Measurements from ENCODE around the gene TULP4.
"Not testable (repeated sequence)": the region's sequence is repeated elsewhere in the genome, so short reads cannot be mapped to it uniquely, and the experiment has no call there.

TULP4 gene

DNA sequence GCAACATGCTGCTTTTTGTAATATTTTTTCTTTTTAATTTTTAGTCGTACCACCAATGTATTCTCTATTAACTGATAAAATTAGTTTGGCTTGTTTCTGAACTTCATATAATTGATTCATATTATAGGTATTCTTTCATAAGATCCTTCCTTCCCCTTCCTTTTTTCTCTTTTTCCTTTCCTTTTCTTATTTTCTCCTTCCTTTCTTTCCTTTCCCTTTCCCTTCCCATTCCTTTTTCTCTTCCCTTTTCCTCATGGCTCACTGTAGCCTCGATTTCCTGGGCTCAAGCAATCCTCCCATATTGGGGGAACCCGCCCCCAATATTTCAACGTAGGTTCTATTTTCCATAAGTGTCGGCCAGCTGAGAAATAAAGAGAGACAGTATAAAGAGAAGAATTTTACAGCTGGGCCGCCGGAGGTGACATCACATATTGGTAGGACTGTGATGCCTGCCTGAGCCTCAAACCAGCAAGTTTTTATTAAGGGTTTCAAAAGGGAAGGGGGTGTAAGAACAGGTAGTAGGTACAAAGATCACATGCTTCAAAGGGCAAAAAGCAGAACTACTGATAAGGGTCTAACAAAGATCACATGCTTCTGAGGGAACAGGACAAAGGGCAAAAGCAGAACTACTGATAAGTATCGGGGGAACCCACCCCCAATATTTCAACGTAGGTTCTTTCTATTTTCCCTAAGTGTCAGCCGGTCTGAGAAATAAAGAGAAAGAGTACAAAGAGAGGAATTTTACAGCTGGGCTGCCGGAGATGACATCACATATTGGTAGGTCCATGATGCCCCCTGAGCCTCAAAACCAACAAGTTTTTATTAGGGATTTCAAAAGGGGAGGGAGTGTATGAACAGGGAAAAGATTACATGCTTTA, 16.1 kb upstream of the TULP4 start:
- not testable (repeated sequence) for DNase-seq (ENCODE audit: low read depth)

DNA sequence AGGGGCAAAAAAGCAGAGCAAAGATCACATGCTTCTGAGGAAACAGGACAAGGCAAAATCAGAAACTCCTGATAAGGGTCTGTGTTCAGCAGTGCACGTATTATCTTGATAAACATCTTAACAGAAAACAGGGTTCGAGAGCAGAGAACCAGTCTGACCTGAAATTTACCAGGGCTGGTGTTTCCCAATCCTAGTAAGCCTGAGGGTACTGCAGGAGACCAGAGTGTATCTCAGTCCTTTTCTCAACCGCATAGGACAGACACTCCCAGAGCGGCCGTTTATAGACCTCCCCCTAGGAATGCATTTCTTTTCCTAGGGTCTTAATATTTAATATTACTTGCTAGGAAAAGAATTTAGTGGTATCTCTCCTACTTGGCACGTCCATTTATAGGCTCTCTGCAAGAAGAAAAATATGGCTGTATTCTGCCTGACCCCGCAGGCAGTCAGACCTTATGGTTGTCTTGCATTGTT, 15.4 kb upstream of the TULP4 start:
- DNase-seq (ENCODE audit: low read depth): not testable (repeated sequence)

DNA sequence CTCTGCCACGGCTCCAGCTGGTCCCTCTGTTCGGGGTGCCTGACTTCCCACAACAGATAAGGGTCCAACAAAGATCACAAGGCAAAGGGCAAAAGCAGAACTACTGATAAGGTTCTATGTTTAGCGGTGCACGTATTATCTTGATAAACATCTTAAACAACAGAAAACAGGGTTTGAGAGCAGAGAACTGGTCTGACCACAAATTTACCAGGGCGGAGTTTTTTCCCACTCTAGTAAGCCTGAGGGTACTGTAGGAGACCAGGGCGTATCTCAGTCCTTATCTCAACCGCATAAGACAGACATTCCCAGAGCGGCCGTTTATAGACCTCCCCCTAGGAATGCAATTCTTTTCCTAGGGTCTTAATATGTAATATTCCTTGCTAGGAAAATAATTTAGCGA, 14.6 kb upstream of the TULP4 start:
- not testable (repeated sequence) for DNase-seq (ENCODE audit: low read depth)

DNA sequence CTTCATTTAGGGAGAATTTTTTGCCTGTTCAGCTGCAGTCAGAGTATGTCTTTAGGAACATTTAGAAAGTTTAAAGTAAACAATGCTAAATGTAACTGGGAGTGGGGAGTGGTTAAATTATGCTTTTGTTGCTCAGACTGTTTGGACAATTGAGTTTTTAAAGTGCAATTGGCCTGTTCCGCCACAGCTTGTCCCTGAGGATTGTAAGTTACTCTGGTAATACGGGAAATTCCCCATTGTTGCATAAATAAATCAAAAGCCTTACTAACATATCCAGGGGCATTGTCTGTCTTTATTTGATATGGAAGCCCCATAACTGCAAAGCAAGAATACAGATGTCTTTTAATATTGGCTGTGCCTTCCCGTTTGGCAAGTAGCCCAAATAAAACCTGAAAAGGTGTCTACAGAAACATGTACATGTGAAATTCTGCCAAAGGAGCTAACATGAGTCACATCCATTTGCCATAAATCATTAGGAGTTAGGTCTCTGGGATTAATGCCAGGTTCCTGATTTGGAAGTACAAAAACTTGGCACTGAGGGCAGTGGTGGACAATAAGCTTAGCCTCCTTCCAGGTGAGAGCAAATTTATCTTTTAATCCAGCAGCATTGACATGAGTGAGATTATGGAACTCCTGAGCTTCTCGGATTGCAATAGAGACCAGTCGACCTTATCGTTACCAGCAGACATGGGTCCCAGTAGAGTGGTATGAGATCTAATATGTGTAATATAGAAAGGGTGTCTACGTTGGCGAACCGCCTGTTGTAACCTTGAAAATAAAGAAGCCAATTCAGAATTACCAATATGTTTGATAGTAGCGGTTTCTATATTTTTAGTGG, 11.7 kb upstream of the TULP4 start:
- peak; percentile 30 for DNase-seq (ENCODE audit: low read depth)

DNA sequence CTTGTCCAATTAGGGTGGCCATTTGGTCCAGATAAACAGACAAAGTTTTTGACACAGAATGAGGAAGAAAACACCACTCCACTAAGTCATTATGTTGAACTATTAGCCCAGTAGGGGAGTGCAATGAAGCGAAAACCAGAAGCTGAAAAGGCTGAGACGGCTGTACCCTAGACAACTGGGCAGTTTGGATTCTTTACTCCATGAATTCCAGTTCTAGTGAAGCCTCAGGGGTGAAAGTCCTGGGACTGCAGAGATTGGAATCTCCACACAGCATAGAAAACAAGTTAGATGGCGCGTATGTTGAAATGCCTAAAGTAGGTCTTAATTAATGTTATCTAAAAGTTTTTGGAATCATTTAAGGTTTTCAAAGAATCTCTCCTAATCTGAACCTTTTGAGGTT, 10.7 kb upstream of the TULP4 start:
- not testable (repeated sequence) for DNase-seq (ENCODE audit: low read depth)

DNA sequence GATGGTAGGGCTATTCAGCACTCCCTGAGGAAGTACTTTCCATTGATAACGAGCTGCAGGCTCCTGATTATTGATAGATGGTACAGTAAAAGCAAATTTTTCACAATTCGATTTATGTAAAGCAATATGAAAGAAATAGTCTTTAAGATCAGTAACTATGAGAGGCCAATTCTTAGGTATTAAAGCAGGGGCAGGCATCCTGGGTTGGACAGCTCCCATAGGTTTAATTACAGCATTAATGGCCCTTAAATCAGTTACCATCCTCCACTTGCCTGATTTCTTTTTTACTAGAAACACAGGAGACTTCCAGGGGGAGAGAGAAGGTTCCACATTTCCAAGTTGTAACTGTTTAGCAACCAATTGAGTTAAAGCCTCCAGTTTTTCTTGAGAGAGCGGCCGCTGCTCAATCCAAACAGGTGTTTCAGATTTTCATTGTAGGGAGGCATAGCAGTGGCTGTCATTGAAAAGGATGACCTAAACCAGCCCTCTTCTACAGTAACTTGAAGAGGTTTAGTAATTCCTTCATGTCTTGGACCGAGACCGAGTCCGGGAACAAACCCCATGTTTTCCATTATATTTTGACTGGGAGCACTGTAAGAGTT, 10.0 kb upstream of the TULP4 start:
- DNase-seq (ENCODE audit: low read depth): not testable (repeated sequence)

DNA sequence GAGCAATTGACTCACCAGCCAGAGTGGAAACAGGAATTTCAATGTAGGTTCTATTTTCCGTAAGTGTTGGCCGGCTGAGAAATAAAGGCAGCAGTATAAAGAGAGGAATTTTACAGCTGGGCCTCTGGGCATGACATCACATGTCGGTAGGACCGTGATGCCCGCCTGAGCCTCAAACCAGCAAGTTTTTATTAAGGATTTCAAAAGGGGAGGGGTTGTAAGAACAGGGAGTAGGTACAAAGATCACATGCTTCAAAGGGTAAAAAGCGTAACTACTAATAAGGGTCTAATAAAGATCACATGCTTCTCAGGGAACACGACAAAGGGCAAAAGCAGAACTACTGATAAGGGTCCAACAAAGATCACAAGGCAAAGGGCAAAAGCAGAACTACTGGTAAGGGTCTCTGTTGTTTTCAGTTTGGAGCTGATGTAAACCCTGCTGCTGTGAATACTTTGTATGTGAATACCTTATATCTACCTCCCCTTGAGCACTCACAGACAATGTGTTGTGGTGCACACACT, 9.0 kb upstream of the TULP4 start:
- DNase-seq (ENCODE audit: low read depth): no peak

DNA sequence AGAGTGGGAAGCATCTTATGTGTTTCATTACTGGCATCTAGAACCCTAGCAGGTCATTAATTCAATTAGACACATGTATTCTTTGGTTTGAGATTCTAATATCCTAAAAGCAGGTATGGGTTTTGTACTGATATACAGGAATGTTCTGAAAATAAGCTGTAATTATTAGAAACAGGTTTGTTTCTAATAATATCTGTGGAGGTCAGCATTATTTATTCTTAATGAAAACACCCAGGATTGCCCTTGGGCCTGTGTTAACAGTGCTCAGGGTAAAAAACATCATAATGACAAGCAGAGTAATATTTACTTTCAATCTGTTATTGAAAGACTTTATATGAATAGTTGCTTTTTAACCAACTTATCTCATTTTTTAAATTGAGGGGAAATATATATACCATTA, 8.0 kb upstream of the TULP4 start:
- DNase-seq (ENCODE audit: low read depth): no peak

DNA sequence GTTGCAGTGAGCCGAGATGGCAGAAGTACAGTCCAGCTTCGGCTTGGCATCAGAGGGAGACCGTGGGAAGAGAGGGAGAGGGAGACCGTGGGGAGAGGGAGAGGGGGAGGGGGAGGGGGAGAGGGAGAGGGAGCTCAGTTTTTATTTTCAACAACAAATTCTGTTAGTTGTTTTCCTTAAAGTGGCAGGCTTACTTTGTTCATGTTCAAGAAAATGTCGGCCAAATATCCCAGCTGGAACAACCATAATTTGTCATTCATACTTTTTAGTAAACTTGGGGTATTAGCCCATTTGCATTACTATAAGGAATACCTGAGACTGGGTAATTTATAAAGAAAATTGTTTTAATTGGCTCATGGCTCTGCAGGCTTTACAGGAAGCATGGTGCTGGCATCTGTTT, 2.5 kb upstream of the TULP4 start:
- DNase-seq (ENCODE audit: low read depth): no peak

DNA sequence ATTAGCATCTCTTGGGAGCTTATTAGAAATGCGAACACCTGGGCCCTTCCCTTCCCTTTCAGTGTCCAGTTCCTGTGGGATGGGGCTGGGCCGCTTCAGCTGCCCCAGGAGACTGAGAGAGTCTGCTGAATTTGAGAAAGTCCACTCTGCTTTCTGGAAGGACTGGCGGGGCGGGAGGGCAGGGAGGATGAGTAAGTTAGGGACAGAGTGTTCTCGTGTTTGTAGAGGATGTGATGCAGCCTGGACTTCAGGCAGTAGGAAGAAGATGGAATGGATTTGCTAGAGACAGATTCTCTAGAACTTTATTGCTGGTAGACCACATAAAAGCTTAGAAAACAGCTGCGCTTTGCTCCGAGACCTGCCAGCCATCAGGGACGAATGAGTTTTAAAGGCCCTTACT, 1.1 kb upstream of the TULP4 start:
- peak; percentile 8 for DNase-seq (ENCODE audit: low read depth)

DNA sequence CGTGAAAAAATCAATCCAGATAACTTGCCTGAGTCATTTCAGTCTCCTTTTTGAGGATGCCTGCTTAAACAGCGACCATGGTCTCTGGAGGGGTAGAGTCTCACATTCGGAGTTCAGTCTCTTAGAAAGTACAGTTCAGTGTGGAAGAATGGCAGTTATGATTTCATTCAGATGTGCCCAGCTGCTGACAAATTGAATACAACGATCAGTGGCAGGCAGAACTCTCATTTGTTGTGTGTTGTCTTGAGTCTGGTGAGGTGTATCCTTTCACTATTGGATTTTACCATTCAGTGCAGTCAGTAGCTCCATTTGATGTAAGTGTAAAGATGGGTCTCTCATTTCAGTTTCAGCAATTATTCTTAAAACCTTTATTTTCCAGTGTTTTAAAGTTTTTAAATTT, 639 bp upstream of the TULP4 start:
- DNase-seq (ENCODE audit: low read depth): no peak

DNA sequence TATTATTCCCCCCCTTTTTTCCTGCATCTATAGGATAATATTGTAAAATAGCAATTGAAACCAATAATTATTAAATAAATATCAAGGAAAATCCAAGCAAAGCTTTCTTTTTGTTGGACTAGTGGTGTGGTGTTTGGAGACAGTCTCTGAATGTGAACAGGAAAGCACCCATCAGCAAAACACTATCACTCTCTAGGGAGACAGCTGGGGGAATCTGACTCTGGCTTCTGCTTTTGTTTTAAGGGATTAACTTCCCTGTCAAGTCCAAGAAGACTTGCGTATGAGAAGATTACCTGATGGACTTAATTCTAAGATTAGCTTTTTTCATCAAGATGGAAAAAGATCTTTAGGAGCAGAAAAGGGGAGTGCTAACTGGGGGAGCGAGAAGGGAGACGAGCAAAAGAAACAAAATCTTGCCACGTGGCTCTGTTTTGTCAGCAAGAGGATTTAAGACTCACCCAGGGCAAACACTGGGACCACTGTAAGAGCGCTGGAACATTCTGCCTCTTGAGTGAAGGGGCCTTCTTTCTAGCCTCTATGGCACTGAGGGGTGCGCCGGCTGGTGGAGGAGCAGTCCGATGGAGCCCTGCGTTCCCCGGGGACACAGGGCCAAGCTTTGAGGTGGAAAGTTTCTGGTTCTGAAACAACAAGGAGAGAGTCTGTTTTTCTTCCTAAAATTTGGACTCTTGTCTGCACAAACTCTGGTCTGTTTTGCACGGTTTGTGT, 570 bp downstream of the TULP4 start:
- no peak for DNase-seq (ENCODE audit: low read depth)

DNA sequence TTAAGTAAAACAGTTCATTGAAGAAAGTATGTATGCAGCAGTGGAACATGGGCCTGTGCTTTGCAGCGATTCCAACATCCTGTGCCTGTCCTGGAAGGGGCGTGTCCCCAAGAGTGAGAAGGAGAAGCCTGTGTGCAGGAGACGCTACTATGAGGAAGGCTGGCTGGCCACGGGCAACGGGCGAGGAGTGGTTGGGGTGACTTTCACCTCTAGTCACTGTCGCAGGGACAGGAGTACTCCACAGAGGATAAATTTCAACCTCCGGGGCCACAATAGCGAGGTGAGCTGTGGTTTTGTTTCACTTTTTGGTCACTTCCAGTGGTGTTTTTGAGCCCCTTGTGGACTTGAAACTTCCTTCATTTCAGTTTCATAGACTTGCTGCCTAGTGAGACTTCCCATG, 1.7 kb downstream of the TULP4 start:
- DNase-seq (ENCODE audit: low read depth): no peak

DNA sequence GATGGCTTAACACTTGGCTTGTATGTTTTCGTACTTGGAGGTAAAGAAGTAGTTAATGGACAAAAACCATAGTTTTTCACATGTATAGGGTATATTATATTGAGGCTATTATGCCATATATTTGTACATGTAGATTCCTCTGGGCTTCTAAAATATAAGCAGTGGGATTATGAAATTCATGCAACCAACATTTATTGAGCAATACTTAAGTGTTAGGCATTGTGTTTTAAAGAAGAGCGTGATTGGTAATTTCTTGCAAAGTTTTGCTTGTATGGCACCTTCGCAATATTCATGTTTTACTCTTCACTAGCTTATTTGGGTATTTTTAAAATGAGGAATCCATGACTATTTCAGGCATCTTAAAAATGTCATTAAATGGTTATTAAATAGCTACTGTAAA, 2.5 kb downstream of the TULP4 start:
- DNase-seq (ENCODE audit: low read depth): peak; percentile 24

DNA sequence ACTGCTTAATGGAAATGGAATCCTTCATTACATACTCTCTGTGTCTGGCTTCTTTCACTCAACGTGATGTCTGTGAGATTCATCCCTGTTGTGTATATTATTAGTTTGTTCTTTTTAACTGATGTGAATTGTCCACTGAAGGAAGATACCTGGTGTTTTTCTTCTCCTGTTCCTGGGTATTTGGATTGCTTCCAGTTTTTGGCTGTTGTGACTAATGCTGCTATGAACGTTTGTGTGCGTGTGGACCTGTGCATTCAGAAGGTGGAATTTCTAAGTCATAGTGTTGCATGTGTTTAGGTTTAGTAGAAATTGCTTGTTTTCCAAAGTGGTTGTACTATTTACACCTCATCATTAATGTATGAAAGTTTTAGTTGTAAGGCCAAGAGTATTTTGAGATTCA, 3.8 kb downstream of the TULP4 start:
- DNase-seq (ENCODE audit: low read depth): no peak

DNA sequence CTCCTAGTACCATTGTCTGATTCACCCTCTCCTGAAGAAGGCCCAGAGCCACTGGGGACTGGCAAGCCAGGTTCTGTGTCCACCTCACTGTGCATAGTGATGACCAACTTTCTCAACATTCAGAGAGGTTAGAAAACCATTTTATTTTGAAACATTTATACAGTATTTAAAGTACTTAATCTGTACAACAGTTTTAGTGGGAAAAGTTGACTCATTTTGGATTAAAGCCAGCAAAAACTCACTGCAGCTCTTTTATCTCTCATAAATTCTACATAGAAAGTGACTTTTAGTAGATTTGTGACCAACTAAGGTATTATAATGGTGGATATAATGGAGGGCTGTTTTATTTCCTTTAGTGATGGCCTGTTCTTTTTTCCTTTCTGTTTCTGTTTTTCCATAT, 9.7 kb downstream of the TULP4 start:
- peak; percentile 81 for DNase-seq (ENCODE audit: low read depth)

DNA sequence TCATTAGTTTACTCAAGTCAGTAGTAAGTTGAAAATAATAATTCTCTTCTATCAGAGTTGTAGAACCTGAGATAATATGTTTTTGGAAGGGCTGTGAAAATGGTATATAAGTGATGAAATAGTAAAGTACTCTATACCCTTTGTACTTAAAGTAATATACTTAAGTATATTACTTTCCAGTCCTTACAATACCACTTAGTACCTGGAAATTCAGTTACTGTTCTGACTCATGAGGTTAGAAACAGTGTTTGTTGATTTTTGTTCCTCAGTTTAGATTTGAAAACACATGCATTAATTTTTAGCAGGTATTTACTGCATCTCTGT, 10.1 kb downstream of the TULP4 start:
- DNase-seq (ENCODE audit: low read depth): no peak

DNA sequence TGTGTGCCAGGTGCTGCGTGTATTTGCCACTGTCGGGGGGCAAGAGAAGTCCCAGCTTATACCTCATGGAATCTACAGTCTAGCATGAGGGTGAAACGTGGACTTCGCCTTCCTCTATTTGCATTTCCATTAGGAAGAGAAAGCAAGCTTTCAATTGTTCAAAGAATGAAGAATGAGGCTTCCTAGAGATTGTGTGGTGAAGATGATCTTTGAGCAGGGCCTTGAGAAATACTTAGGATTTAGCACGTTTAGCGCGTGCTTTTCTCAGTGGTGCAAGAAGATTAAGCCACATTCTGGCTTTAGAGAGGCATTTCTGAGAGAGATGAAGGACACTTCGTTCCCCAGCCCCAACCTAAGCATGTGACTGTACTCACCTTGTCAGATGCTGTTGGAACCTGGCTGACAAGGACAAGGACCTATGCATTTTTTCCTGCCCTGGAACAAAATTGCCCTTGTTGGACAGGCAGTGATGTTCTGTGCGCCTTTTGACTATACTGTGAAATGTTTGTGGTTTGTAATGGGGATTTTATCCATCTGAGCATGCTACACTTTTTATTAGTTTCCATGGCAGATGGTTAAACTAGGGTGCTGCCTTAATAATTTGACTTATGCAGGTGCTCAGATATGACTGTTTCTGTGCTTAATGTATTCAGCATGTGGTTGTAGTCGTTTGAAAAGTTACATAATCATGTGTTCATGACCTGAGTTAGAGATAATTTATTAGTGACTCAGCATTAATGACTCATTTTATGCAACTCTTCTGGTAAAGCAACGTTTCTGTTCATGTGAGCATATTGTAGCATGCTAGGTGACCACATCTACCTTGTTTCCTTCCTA, 10.7 kb downstream of the TULP4 start:
- DNase-seq (ENCODE audit: low read depth): peak; percentile 72

DNA sequence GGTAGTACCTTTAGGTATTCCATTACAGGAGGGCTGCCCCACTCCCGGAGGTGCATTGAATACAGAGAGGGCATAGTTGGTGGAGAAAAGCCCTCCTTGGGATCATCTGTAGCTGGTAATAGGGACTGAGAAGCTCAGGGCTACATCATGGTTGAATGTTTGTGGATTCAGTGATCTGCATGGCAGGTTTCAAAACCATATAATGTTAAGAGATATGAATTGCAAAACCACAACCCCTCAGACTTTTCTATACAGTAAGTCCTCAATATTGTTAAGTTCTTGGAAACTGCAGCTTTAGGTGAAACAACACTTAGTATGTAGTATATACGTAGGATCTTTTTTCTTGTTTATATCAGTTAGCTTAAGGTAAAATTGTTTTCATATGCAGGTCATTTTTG, 11.3 kb downstream of the TULP4 start:
- DNase-seq (ENCODE audit: low read depth): no peak

DNA sequence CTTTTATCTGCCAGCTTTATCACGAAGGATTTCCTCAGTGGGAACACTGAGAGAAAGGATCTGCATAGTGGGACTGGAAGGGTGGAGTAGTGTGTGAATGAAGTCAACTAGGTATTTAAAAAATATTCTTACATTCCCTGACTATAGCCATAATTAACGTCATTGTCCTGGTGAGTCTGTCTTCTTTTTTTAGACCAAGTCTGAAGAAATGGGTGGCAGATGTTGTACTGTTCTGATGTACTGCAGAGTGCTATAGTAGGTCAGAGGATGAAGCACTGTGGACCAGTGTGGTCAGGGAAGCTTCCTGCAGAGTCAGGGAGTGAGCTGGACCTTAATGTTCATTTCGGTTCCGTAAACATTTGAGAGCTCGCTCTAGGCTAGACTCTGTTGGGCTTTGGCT, 11.9 kb downstream of the TULP4 start:
- peak; percentile 74 for DNase-seq (ENCODE audit: low read depth)

DNA sequence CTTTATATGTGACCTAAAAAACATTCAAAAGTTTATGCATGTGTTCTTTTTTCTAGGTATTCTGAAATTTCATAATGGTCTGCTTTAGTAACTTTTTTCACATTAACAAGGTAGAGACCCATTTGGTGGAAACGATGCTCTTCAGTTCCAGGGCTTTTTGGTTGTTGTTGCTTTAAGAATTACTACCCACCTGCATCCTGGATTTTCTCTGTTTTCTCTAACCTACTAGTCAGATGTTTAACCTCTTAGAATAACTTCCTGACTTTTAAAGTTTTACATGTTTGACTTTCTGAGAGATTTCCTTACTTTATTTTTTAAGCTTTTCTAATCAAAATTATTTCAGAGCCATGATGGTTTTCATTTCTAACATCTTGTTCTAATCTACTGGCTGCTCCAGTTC, 14.9 kb downstream of the TULP4 start:
- DNase-seq (ENCODE audit: low read depth): no peak

Data from EH (cell line).